Keratinocyte (primary cell): ENCODE results near the gene MEF2B.

ENCODE experiments used
- EZH2 ChIP-seq: IDR thresholded peaks from one replicate; pipeline ENCODE4 v1.6.1; 2012; ENCODE audit warnings: inconsistent platforms, mild to moderate bottlenecking, low read length, moderate library complexity
- TF ChIP-seq, protein P1 (sequence below), 3 experiments: IDR thresholded peaks in 1 of 3; conservative IDR thresholded peaks in 1 of 3; optimal IDR thresholded peaks in 1 of 3; 2 replicates in 2 of 3; 3 replicates in 1 of 3; pipeline versions ENCODE3 to v1.5.1; 2011; ENCODE audit warnings: low read length in 3 of 3, mild to moderate bottlenecking in 3 of 3, moderate library complexity in 2 of 3, control low read depth in 1 of 3, inconsistent platforms in 1 of 3; ENCODE audit not compliant: insufficient read depth in 2 of 3; ENCODE audit errors: extremely low read depth in 1 of 3

DNA sequence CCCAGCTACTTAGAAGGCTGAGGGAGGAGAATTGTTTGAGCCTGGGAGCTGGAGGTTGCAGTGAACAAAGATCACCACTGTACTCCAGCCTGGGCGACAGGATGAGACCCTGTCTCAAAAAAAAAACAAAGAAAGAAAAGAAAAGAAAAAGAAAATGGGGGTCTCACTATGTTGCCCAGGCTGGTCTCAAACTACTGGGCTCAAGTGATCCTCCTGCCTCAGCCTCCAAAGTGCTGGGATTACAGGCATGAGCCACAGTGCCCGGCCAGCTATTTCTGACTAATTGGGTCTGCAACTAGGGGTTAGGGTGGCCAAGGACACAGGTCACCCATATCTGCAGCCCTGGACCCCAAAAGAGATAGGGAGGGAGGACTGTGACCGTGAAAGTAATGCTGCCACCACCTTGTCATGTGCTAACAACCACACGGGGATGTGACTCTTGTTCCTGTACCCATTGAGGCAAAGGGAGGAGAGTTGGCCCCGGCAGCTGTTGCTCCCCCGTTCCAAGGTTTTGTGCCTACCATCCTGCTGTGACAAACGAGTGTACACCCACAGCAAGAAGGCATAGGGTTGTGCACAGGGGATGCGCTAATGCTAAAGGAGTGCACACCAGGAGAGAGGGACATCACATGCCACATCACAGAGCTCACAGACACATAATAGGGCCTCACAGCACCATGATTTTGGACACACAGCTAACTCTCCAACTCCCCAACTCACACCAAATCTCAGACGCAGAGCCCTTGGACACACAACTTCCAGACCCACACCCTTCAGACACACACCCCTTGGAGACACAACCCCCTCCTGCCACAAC, 619 bp downstream of the MEF2B start:
- no peak for TF ChIP-seq EZH2
- TF ChIP-seq, protein P1, sequence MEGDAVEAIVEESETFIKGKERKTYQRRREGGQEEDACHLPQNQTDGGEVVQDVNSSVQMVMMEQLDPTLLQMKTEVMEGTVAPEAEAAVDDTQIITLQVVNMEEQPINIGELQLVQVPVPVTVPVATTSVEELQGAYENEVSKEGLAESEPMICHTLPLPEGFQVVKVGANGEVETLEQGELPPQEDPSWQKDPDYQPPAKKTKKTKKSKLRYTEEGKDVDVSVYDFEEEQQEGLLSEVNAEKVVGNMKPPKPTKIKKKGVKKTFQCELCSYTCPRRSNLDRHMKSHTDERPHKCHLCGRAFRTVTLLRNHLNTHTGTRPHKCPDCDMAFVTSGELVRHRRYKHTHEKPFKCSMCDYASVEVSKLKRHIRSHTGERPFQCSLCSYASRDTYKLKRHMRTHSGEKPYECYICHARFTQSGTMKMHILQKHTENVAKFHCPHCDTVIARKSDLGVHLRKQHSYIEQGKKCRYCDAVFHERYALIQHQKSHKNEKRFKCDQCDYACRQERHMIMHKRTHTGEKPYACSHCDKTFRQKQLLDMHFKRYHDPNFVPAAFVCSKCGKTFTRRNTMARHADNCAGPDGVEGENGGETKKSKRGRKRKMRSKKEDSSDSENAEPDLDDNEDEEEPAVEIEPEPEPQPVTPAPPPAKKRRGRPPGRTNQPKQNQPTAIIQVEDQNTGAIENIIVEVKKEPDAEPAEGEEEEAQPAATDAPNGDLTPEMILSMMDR (optimal IDR thresholded peaks at IDR 0.05 in 1 of 3, IDR thresholded peaks at IDR 0.05 in 1 of 3, conservative IDR thresholded peaks at IDR 0.05 in 1 of 3; ENCODE audit: extremely low read depth in 1 of 3, insufficient read depth in 2 of 3, low read length in 3 of 3), result no peak
